Measurements from ENCODE around the gene SLN.

GRCh38 chr11:107660066-107660465 lies 51.8 kb downstream of the SLN start:
- TF ChIP-seq CHD1 (IDR thresholded peaks at IDR 0.05; ENCODE audit: low read depth, low read length) (no peak), ATF2 (IDR thresholded peaks at IDR 0.05; ENCODE audit: low read length) (no peak), SMC3 (IDR thresholded peaks at IDR 0.05; ENCODE audit: borderline replicate concordance, low read length) (no peak), SPI1 (IDR thresholded peaks at IDR 0.05; ENCODE audit: borderline replicate concordance, insufficient read depth, low read depth, low read length) (no peak), E2F4 (IDR thresholded peaks at IDR 0.05; ENCODE audit: low read depth, low read length) (no peak), REST (IDR thresholded peaks at IDR 0.05; ENCODE audit: low read depth, low read length) (no peak)

All from GM12878 (cell line).